ENCODE results near the gene CEBPZOS. TPM values are rescaled to one million over a fixed set of nuclear protein-coding genes. Genes with fewer than 3 reads are reported as not detected.

The CEBPZOS gene
- 17.2 and 17.3 TPM in 2 replicates for total RNA-seq

GRCh38 chr2:37196320-37197195 is at the start of gene CEBPZOS:
CEBPZOS (plus strand) TSS chr2:37196496; CDS start chr2:37199705, 3,209 bp downstream.

GRCh38 chr2:37156857-37157714 is 39.2 kb upstream of the CEBPZOS start, which contains the start of gene EIF2AK2:
EIF2AK2 (minus strand) TSS chr2:37156980; CDS start chr2:37147806, 9,174 bp downstream.

GRCh38 chr2:37188570-37188969 is 7.7 kb upstream of the CEBPZOS start, which contains the start of gene SULT6B1:
SULT6B1 (minus strand) TSS chr2:37188670; CDS start chr2:37188640, 30 bp downstream.

GRCh38 chr2:37231241-37232130 is 35.2 kb downstream of the CEBPZOS start, which contains the start of the genes CEBPZ and NDUFAF7:
CEBPZ (minus strand) TSS chr2:37231596; CDS start chr2:37231567, 29 bp downstream.
NDUFAF7 (plus strand) TSS chr2:37231658; CDS start chr2:37231706, 48 bp downstream.

Other genes with a start within 250 kb of the CEBPZOS start
- gene STRN, start 230.0 kb upstream of the CEBPZOS start, total RNA-seq, result 10.5 and 12.2 TPM in 2 replicates
- 7.0 and 11.6 TPM in 2 replicates for gene HEATR5B, start 112.1 kb upstream of the CEBPZOS start, total RNA-seq
- 5.3 and 6.2 TPM in 2 replicates for gene GPATCH11, start 112.0 kb upstream of the CEBPZOS start, total RNA-seq
- gene EIF2AK2, start 39.5 kb upstream of the CEBPZOS start, total RNA-seq, result 15.7 and 20.1 TPM in 2 replicates
- gene SULT6B1, start 7.8 kb upstream of the CEBPZOS start, total RNA-seq, result not detected in 2 replicates
- 34.8 and 55.4 TPM in 2 replicates for gene CEBPZ, start 35.1 kb downstream of the CEBPZOS start, total RNA-seq
- 10.7 and 14.3 TPM in 2 replicates for gene NDUFAF7, start 35.2 kb downstream of the CEBPZOS start, total RNA-seq
- 26.6 and 32.3 TPM in 2 replicates for gene PRKD3, start 128.3 kb downstream of the CEBPZOS start, total RNA-seq
- gene QPCT, start 148.1 kb downstream of the CEBPZOS start, total RNA-seq, result 9.7 and 32.3 TPM in 2 replicates